Common myeloid progenitor, CD34-positive (primary cell): ENCODE results near the gene DUSP6.
"Not testable (repeated sequence)": the region's sequence is repeated elsewhere in the genome, so short reads cannot be mapped to it uniquely, and the experiment has no call there.

ENCODE experiments used
- CTCF ChIA-PET: fragments of 350-600 bp; sonication (Branson Sonifier 250); formaldehyde crosslinking; loops from one replicate; lab custom pipeline; 2021; ENCODE audit warnings: antibody characterized with exemption; lab: Charles Lee
- POLR2A ChIA-PET: fragments of 350-600 bp; sonication (Branson Sonifier 250); formaldehyde crosslinking; loops from one replicate; lab custom pipeline; 2021; ENCODE audit warnings: antibody characterized with exemption; lab: Charles Lee
- DNase-seq, 3 donors: peaks; one replicate each; pipeline versions ENCODE4 v3.0.0 to v3.0.0-alpha.2; 2013
- H3K27ac ChIP-seq, 2 experiments: 1 replicate in 1 of 2; 2 replicates in 1 of 2; pipeline ENCODE4 v1.7.0; 2013; ENCODE audit warnings: inconsistent platforms in 2 of 2, low read length in 2 of 2, mild to moderate bottlenecking in 2 of 2, low read depth in 1 of 2, moderate library complexity in 1 of 2; ENCODE audit not compliant: severe bottlenecking in 2 of 2, insufficient read depth in 1 of 2, poor library complexity in 1 of 2
- H3K27me3 ChIP-seq, 5 experiments: replicated peaks in 2 of 5; 1 replicate in 3 of 5; 2 replicates in 2 of 5; pipeline versions ENCODE4 v1.6.1 to v1.7.0; 2013; ENCODE audit warnings: low read length in 4 of 5, mild to moderate bottlenecking in 2 of 5, moderate library complexity in 2 of 5, inconsistent platforms in 1 of 5; ENCODE audit not compliant: insufficient read depth in 5 of 5, control insufficient read depth in 4 of 5
- H3K36me3 ChIP-seq, 4 experiments: 1 replicate in 2 of 4; 2 replicates in 2 of 4; pipeline versions ENCODE4 v1.6.1 to v1.7.0; 2013; ENCODE audit warnings: low read length in 3 of 4, control low read depth in 1 of 4, mild to moderate bottlenecking in 1 of 4; ENCODE audit not compliant: control insufficient read depth in 4 of 4, insufficient read depth in 4 of 4
- H3K4me1 ChIP-seq, 4 experiments: 1 replicate in 3 of 4; 2 replicates in 1 of 4; pipeline versions ENCODE4 v1.6.1 to v1.7.1; 2013; ENCODE audit warnings: low read length in 3 of 4, mild to moderate bottlenecking in 3 of 4, control low read depth in 1 of 4, inconsistent platforms in 1 of 4, moderate library complexity in 1 of 4; ENCODE audit not compliant: control insufficient read depth in 4 of 4, insufficient read depth in 4 of 4; ENCODE audit errors: control extremely low read depth in 1 of 4
- H3K4me3 ChIP-seq, 7 experiments: 1 replicate in 4 of 7; 2 replicates in 3 of 7; pipeline versions ENCODE4 v1.5.1 to v1.7.0; 2013; ENCODE audit warnings: mild to moderate bottlenecking in 7 of 7, low read length in 6 of 7, moderate library complexity in 6 of 7, inconsistent platforms in 2 of 7, low read depth in 2 of 7, control low read depth in 1 of 7; ENCODE audit not compliant: insufficient read depth in 4 of 7, control insufficient read depth in 1 of 7; ENCODE audit errors: extremely low read depth in 1 of 7
- H3K9me3 ChIP-seq, 5 experiments: 1 replicate in 4 of 5; 2 replicates in 1 of 5; pipeline versions ENCODE4 v1.6.1 to v1.7.1; 2013; ENCODE audit warnings: low read length in 4 of 5, mild to moderate bottlenecking in 2 of 5, inconsistent platforms in 1 of 5, low read depth in 1 of 5, moderate library complexity in 1 of 5; ENCODE audit not compliant: control insufficient read depth in 4 of 5, insufficient read depth in 2 of 5; ENCODE audit errors: control extremely low read depth in 1 of 5
- WGBS: methylation state at CpG from one replicate; pipeline ENCODE4 v1.1.5; 2013; ENCODE audit not compliant: insufficient coverage; 5-methylcytosine and 5-hydroxymethylcytosine counted together

The DUSP6 gene

GRCh38 chr12:89343127-89343526 is 9.2 kb downstream of the DUSP6 start:
- Histone ChIP-seq H3K27me3 (no peaks in the 10 kb centered on the region), H3K9me3 (no peaks in the 10 kb centered on the region), H3K36me3 (peaks cover 0 to 5% (median 2%) of the 10 kb centered on the region in 4 experiments), H3K27ac (no peak overlapping the region), H3K4me3 (no peak overlapping the region), H3K4me1 (peaks cover 24 to 59% (median 43%) of the 10 kb centered on the region in 4 experiments)
- WGBS, result 96% methylated on average over 2 of the region's 3 CpGs
- POLR2A ChIA-PET, result no interaction called here
- CTCF ChIA-PET, result no interaction called here
- no peak for DNase-seq

GRCh38 chr12:89340861-89341260 is 11.4 kb downstream of the DUSP6 start:
- WGBS, result 83% methylated on average over 1 of the region's 1 CpG
- DNase-seq, result no peak
- Histone ChIP-seq H3K4me1 (peaks cover 9 to 37% (median 22%) of the 10 kb centered on the region in 4 experiments), H3K4me3 (no peak overlapping the region), H3K9me3 (no peaks in the 10 kb centered on the region), H3K27me3 (no peaks in the 10 kb centered on the region), H3K27ac (no peak overlapping the region), H3K36me3 (no peaks in the 10 kb centered on the region)
- CTCF ChIA-PET, result no interaction called here
- POLR2A ChIA-PET, result no interaction called here

GRCh38 chr12:89339526-89339925 is 12.8 kb downstream of the DUSP6 start:
- CTCF ChIA-PET, result no interaction called here
- peaks cover 0 to 24% (median 9%) of the 10 kb centered on the region in 4 experiments for H3K4me1 ChIP-seq
- H3K9me3 ChIP-seq, result no peaks in the 10 kb centered on the region
- POLR2A ChIA-PET, result no interaction called here
- H3K4me3 ChIP-seq, result no peak overlapping the region
- 97% methylated on average over 9 of the region's 10 CpGs for WGBS
- H3K27me3 ChIP-seq, result no peaks in the 10 kb centered on the region
- DNase-seq, result no peak
- no peaks in the 10 kb centered on the region for H3K36me3 ChIP-seq
- H3K27ac ChIP-seq, result no peak overlapping the region

GRCh38 chr12:89337136-89337535 is 15.2 kb downstream of the DUSP6 start:
- H3K27ac ChIP-seq, POLR2A ChIA-PET, H3K27me3 ChIP-seq, DNase-seq, H3K4me3 ChIP-seq, H3K9me3 ChIP-seq, H3K36me3 ChIP-seq: not testable (repeated sequence)
- peaks cover 7 to 22% (median 18%) of the 10 kb centered on the region in 4 experiments for H3K4me1 ChIP-seq
- WGBS, result 94% methylated on average over 4 of the region's 4 CpGs
- CTCF ChIA-PET, result interaction anchor here (2.4 kb wide), 1 partner anchor 8 kb away, joined by 8 read pairs; no protein-coding TSS in a partner anchor

GRCh38 chr12:89335452-89336244 is 16.7 kb downstream of the DUSP6 start:
- Histone ChIP-seq H3K4me1 (peaks cover 7 to 13% (median 10%) of the 10 kb centered on the region in 4 experiments), H3K36me3 (no peaks in the 10 kb centered on the region), H3K4me3 (no peak overlapping the region), H3K27ac (no peak overlapping the region), H3K27me3 (no peaks in the 10 kb centered on the region), H3K9me3 (peaks cover 0 to 6% (median 1%) of the 10 kb centered on the region in 5 experiments)
- WGBS, result 98% methylated on average over 4 of the region's 5 CpGs
- POLR2A ChIA-PET, result no interaction called here
- CTCF ChIA-PET, result interaction anchor here (0.9 to 2.4 kb wide), 2 partner anchors 9 to 10 kb away, joined by 3 to 8 read pairs; no protein-coding TSS in a partner anchor
- no peak for DNase-seq

DNA sequence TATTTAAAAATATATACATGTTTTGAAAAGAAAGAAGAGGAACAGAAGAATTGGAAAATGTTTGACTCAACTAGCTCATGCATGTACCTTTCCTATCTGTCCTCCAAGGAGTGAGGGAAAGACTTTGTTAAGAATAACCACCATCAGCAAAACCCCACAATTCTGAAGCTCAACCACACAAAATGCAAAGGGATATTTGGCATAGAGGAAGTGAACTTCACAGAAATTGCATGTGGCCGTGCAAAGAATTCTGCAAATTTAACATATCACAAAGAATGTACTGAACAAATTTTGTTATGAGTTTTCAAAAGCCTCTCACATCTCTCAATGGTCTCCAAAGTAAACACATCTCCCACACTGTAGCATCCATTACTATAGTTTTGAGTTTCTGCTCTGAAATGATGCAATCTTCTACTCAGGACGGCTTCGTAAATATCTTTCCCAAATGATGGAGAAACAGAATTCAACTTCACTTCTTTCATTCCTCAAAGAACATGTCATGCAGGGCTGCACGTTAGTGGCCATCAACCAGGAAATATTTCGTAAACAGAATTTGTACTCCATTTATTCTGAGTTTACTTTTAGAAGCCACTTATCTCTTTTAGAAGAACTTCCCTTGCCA is 17.6 kb downstream of the DUSP6 start:
- peaks cover 7 to 13% (median 10%) of the 10 kb centered on the region in 4 experiments for H3K4me1 ChIP-seq
- no peak overlapping the region for H3K27ac ChIP-seq
- H3K9me3 ChIP-seq, result peaks cover 0 to 8% (median 4%) of the 10 kb centered on the region in 5 experiments
- POLR2A ChIA-PET, result no interaction called here
- CTCF ChIA-PET, result interaction anchor here (0.6 kb wide), 1 partner anchor 1175 kb away, joined by 3 read pairs; no protein-coding TSS in a partner anchor
- WGBS, result 89% methylated on average over 5 of the region's 5 CpGs
- no peak overlapping the region for H3K4me3 ChIP-seq
- DNase-seq, result no peak
- H3K36me3 ChIP-seq, result no peaks in the 10 kb centered on the region
- H3K27me3 ChIP-seq, result no peaks in the 10 kb centered on the region
